ENCODE data around the gene RNF180.
"Not testable (repeated sequence)": the region's sequence is repeated elsewhere in the genome, so short reads cannot be mapped to it uniquely, and the experiment has no call there.

Gene RNF180

DNA sequence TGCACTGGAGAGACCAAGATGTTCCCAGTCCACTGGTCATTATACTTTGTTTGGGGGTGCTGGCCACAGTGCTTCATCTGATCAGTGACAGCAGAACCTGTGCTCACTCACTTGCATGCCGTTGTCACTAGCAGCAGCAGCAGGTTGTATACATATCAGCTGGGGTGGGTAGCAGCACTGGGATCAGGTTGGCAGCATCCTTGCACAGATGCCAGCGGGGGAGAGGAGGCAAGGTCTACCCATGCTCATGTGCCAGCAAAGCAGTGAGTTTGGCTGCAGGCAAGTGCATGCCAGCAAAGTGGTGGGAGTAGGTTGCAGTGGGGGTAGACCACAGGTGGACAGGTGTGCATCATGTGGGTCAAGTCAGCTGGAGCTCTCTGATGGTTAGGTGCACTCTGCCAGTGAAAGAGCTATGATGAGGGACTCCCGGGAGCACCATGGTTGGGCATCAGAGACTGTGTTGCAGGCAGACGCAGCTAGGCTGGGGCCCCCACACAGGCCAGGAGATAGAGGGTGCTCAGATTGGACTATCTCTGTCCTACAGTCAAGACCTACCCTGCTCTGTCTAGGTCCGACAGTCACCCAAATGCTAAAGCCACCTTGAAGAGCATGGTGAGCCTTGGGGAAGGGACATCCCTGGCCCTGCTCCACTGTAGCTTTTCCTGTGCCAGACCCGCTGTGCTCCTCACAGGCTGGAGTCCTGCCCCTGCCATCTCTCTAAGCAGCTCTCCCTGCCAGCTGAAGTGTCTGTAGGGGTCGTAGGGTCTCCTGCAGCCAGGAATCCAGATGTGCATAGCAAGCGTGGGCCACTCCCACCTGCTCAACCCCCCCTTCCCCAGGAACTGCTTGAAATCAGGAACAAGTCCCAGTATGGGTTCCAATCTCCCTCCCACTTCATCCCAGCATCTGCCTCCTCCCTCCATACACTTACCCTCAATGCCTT lies 119.8 kb downstream of the RNF180 start:
- H3K79me2 ChIP-seq (ENCODE audit: insufficient read depth, low read length) = no peaks in the 10 kb centered on the region
- H3K4me1 ChIP-seq (ENCODE audit: insufficient read depth, low read length, severe bottlenecking) = no peaks in the 10 kb centered on the region
- no peak overlapping the region for H3K27ac ChIP-seq (ENCODE audit: low read depth, low read length, poor library complexity, severe bottlenecking)

GRCh38 chr5:64286381-64286780 lies 120.7 kb downstream of the RNF180 start:
- Histone ChIP-seq H3K4me2 (ENCODE audit: low read length) (no peak overlapping the region), H3F3A (ENCODE audit: insufficient read depth, low read length) (no peaks in the 10 kb centered on the region), H3K4me1 (ENCODE audit: insufficient read depth, low read length, severe bottlenecking) (no peaks in the 10 kb centered on the region), H3K9ac (ENCODE audit: low read length) (no peak overlapping the region), H3K36me3 (ENCODE audit: insufficient read depth, low read length) (no peaks in the 10 kb centered on the region), H3K4me3 (ENCODE audit: low read depth, low read length, poor library complexity, severe bottlenecking) (no peak overlapping the region), H3K27me3 (ENCODE audit: insufficient read depth, low read length) (no peaks in the 10 kb centered on the region), H3K79me2 (ENCODE audit: insufficient read depth, low read length) (no peaks in the 10 kb centered on the region), H3K27ac (ENCODE audit: low read depth, low read length, poor library complexity, severe bottlenecking) (no peak overlapping the region), H2AFZ (ENCODE audit: low read length) (no peak overlapping the region), H3K9me2 (ENCODE audit: low read depth, low read length) (no peaks in the 10 kb centered on the region), H4K20me1 (ENCODE audit: insufficient read depth, low read length) (no peaks in the 10 kb centered on the region), H3K9me3 (ENCODE audit: low read length) (no peaks in the 10 kb centered on the region)
- TF ChIP-seq EZH2 (IDR thresholded peaks at IDR 0.05; ENCODE audit: borderline replicate concordance, low read length) = no peak
- TF ChIP-seq, protein P1, sequence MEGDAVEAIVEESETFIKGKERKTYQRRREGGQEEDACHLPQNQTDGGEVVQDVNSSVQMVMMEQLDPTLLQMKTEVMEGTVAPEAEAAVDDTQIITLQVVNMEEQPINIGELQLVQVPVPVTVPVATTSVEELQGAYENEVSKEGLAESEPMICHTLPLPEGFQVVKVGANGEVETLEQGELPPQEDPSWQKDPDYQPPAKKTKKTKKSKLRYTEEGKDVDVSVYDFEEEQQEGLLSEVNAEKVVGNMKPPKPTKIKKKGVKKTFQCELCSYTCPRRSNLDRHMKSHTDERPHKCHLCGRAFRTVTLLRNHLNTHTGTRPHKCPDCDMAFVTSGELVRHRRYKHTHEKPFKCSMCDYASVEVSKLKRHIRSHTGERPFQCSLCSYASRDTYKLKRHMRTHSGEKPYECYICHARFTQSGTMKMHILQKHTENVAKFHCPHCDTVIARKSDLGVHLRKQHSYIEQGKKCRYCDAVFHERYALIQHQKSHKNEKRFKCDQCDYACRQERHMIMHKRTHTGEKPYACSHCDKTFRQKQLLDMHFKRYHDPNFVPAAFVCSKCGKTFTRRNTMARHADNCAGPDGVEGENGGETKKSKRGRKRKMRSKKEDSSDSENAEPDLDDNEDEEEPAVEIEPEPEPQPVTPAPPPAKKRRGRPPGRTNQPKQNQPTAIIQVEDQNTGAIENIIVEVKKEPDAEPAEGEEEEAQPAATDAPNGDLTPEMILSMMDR (IDR thresholded peaks at IDR 0.05; ENCODE audit: low read length) = no peak

More for the DNA sequence above, 119.8 kb downstream of the RNF180 start:
- Histone ChIP-seq H3K9me3 (ENCODE audit: low read length) (no peaks in the 10 kb centered on the region), H3K4me2 (ENCODE audit: low read length) (no peak overlapping the region), H3K4me3 (ENCODE audit: low read depth, low read length, poor library complexity, severe bottlenecking) (no peak overlapping the region), H3K27me3 (ENCODE audit: insufficient read depth, low read length) (no peaks in the 10 kb centered on the region), H3K9me2 (ENCODE audit: low read depth, low read length) (no peaks in the 10 kb centered on the region), H3F3A (ENCODE audit: insufficient read depth, low read length) (no peaks in the 10 kb centered on the region), H4K20me1 (ENCODE audit: insufficient read depth, low read length) (no peaks in the 10 kb centered on the region), H3K9ac (ENCODE audit: low read length) (no peak overlapping the region), H2AFZ (ENCODE audit: low read length) (no peak overlapping the region), H3K36me3 (ENCODE audit: insufficient read depth, low read length) (no peaks in the 10 kb centered on the region)
- TF ChIP-seq, protein P1 (IDR thresholded peaks at IDR 0.05; ENCODE audit: low read length) = no peak
- TF ChIP-seq EZH2 (IDR thresholded peaks at IDR 0.05; ENCODE audit: borderline replicate concordance, low read length) = no peak

DNA sequence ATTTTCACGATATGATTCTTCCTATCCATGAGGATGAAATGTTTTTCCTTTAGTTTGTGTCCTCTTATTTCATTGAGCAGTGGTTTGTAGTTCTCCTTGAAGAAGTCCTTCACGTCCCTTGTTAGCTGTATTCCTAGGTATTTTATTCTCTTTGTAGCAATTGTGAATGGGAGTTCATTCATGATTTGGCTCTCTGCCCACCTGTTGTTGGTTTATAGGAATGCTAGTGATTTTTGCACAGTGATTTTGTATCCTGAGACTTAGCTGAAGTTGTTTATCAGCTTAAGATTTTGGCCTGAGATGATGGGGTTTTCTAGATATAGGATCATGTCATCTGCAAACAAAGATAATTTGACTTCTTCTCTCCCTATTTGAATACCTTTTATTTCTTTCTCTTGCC lies 122.9 kb downstream of the RNF180 start:
- H3K4me2 ChIP-seq (ENCODE audit: low read length); H3K4me1 ChIP-seq (ENCODE audit: insufficient read depth, low read length, severe bottlenecking): not testable (repeated sequence)

More for the DNA sequence above, 122.9 kb downstream of the RNF180 start:
- not testable (repeated sequence) for H3K79me2 ChIP-seq (ENCODE audit: insufficient read depth, low read length); H2AFZ ChIP-seq (ENCODE audit: low read length); H3K9me3 ChIP-seq (ENCODE audit: low read length); H3K9ac ChIP-seq (ENCODE audit: low read length); H4K20me1 ChIP-seq (ENCODE audit: insufficient read depth, low read length); H3K9me2 ChIP-seq (ENCODE audit: low read depth, low read length); H3K36me3 ChIP-seq (ENCODE audit: insufficient read depth, low read length); H3K4me3 ChIP-seq (ENCODE audit: low read depth, low read length, poor library complexity, severe bottlenecking); H3K27me3 ChIP-seq (ENCODE audit: insufficient read depth, low read length); H3K27ac ChIP-seq (ENCODE audit: low read depth, low read length, poor library complexity, severe bottlenecking); H3F3A ChIP-seq (ENCODE audit: insufficient read depth, low read length)
